Stimulated activated naive CD8-positive, alpha-beta T cell treated with anti-CD3 and anti-CD28 coated beads, Interleukin-15, Interleukin-2, amounts not matched to agents 100 U/mL and 50 U/mL, for 24 hours (primary cell): Measurements from ENCODE around the gene OR2A14.
"Not testable (repeated sequence)": the region's sequence is repeated elsewhere in the genome, so short reads cannot be mapped to it uniquely, and the experiment has no call there.

Experiments used
- ATAC-seq: fragments of 150-1000 bp; cut with Tn5 transposase; one replicate; pipeline ENCODE4 v1.10.0; 2021
- DNase-seq: peaks from one replicate; pipeline ENCODE4 v3.0.0; 2021

The OR2A14 gene, protein sequence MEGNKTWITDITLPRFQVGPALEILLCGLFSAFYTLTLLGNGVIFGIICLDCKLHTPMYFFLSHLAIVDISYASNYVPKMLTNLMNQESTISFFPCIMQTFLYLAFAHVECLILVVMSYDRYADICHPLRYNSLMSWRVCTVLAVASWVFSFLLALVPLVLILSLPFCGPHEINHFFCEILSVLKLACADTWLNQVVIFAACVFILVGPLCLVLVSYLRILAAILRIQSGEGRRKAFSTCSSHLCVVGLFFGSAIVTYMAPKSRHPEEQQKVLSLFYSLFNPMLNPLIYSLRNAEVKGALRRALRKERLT

DNA sequence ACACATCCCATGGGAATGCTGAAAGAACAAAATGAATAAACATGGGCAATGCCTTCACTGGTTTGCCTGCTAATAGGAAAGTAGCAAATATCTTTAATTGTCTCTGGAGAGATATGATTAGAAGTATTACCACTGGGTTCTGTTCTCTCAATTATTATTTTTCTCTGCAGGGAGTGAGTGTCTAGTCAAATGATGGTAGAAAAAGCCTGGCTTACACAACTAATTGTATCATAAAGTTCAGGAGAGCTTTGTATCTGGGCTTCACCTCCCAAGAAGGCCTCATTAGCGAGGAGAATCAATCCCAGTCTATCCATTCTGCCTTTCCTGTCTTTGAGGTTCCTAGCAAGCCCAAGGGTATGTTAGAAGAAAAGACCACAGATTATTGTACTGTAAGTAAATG is at the start of gene OR2A14:
TSS of gene OR2A14 (plus strand) at position 301 of the 400 bp plus-strand sequence. CDS start 5,937 bp downstream, outside the sequence.
- ATAC-seq: no peak

DNA sequence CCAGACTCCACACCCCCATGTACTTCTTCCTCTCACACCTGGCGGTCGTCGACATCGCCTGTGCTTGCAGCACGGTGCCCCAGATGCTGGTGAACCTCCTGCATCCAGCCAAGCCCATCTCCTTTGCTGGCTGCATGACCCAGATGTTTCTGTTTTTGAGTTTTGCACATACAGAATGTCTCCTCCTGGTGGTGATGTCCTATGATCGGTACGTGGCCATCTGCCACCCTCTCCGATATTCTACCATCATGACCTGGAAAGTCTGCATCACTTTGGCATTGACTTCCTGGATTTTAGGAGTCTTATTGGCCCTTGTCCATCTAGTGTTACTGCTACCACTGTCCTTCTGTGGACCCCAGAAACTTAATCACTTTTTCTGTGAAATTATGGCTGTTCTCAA is 48.6 kb upstream of the OR2A14 start:
- DNase-seq (no peak), ATAC-seq (no peak)

More for the DNA sequence above, at the start of gene OR2A14:
- DNase-seq: no peak

DNA sequence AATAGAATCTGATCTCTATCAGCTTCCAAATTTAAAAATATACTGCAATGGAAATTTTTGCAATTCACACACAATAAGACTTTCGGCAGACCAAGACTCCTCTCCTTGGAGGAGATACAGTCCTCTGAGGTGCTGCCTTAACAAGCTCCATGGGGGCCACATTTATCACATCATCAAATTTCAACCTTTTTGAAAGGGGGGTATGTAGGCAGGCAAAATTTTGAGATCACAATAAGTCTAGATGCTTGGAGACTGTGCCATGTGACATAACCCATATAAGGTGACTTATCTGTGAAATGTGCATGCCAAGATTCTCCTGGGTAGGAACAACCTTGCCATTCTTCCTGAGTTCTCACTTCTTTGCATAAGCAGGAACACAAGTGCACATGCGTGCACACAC is 37.0 kb upstream of the OR2A14 start, which contains the start of gene OR2A12:
TSS of gene OR2A12 (plus strand) at position 301 of the 400 bp plus-strand sequence. CDS start 8,830 bp downstream, outside the sequence.
- no peak for ATAC-seq

DNA sequence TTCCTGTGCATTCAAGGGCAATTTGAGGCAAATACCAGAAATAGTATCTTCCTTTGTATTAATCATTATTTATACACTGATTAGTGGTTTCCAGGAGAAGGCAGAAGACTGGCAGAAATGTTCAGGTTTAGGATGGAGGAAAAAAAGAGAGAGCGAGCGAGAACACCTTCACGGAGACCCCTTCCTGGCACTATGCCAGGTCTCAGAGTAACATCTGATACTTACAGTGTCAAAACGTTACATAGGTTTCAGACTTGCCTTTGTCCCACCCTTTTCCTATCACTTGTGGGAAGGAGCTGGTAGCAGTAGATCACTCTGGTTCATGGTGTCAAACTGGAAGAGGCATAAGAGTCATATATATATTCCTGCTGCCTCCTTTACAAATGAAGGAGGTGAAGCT is 36.2 kb upstream of the OR2A14 start:
- ATAC-seq (no peak), DNase-seq (no peak)

More for the DNA sequence above, 37.0 kb upstream of the OR2A14 start, which contains the start of gene OR2A12:
- DNase-seq: no peak

DNA sequence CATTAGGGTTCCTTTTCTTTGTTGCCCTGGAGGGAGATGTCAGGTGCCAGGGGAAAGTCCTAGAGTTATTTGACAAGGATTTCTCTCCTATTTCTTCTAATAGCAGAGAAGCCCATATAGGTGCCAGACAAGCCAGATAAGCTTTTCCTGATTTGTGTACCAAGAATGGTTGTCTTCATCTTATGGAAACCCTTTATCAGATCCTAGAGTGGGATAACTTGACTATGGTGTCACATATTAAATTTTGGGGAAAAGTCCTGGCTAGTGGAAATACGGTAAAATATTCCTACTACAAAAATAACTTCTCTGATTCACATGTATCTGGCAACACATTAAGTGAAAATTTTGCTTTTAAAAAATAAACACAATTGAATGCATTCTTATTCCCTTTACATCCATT is 35.7 kb upstream of the OR2A14 start:
- DNase-seq: no peak
- no peak for ATAC-seq

DNA sequence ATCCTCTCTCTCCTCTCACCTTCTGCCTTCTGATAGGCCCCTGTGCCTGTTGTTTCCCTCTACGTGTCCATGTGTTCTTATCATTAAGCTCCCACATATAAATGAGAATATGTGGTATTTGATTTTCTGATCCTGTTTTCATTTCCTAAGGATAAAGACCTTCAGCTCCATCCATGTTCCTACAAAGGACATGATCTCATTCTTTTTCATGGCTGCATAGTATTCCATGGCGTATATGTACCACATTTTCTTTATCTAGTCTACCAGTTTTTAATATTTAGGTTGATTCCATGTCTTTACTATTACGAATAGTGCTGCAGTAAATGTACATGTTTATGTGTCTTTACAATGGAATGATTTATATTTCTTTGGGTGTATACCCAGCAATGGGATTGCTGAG is 32.3 kb upstream of the OR2A14 start:
- no peak for DNase-seq
- no peak for ATAC-seq

DNA sequence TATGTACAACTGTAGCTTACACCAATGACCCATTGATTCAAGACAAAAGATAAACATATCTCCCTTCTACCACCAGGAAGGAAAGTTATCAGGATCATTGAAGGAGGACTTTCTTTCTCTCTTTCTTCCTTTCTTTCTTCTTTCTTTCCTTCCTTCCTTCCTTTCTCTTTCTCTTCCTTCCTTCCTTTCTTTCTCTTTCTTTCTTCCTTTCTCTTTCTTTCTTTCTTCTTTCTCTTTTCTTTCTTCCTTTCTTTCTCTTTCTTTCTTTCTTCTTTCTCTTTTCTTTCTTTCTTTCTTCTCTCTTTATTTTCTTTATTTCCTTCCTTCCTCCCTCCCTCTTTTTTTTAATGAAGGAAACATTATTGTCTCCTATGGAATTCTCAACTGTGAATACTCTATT is 24.2 kb upstream of the OR2A14 start:
- no peak for DNase-seq
- no peak for ATAC-seq

DNA sequence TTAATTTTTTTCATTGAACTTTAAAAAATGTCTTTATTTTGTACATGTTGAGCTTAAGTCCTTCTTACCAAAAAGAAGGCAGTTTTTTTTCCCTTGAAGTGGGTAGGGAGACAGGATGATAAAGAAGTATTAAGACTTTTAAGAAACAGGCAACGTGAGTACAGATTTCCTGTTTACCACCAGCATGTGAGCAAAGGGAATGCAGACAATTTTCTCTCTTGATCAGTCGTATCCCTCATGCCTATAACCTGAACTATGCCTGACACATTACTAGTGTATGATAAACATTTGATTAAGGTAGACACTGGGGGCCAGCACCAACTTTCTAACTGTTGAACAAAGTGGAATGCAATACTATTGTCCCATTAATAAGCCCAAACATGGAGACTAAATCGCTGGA is 22.4 kb upstream of the OR2A14 start:
- no peak for ATAC-seq
- no peak for DNase-seq

DNA sequence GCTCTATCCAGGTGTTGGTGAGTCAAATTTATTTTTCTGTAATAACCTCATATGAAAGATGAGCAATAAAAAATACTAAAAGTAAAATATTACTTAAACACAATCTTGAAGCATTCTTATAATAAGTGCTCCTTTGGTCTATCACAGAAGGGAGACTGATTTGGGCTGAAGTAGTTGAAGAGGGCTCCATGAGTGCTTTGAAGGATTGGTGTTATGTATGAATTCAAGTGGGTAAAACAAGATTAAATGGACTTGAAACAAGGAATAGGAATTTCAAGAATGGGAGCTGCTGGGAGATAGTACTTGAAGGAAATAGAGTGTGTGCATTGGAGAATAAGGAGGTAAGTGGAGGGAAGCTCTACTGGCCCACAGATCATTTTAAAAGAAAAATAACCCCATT is 20.9 kb upstream of the OR2A14 start:
- no peak for ATAC-seq
- DNase-seq: no peak

DNA sequence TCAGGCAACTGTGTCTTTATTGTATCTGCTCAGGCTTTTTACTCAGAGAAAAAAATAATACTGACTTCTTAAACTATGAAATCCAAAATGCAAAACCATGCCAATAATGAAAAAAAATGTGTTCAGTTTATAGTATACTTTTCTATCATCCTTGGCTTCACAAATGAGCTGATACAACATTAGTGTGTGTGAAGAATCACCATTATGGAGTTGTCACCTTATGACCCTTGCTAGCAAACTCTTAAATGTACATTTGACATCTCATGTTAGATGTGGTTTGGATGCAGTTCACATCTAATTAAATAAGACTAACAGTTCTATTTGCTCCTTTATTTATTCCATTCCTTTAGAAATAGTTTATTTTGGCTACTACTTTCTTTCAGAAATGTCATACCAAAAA is 17.8 kb upstream of the OR2A14 start:
- ATAC-seq: no peak
- DNase-seq: no peak

DNA sequence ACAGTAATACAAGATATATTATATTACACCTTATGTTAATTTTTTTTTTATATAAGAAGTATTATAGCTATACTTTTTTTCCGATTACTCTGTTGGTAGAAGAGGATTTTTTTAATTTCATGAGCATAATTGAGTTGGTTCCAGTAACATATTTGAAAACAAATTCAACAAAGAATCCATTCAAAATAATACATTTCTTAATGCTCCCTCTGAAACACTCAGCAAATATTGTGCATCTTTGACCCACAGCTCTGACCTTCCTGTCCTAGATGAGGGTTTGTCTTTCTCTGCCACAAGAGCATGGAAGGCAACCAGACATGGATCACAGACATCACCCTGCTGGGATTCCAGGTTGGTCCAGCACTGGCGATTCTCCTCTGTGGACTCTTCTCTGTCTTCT is 13.7 kb upstream of the OR2A14 start, which contains the start of gene OR2A2:
TSS of gene OR2A2 (plus strand) at position 301 of the 400 bp plus-strand sequence. CDS start at position 301, 0 bp downstream.
- DNase-seq (no peak), ATAC-seq (no peak)

DNA sequence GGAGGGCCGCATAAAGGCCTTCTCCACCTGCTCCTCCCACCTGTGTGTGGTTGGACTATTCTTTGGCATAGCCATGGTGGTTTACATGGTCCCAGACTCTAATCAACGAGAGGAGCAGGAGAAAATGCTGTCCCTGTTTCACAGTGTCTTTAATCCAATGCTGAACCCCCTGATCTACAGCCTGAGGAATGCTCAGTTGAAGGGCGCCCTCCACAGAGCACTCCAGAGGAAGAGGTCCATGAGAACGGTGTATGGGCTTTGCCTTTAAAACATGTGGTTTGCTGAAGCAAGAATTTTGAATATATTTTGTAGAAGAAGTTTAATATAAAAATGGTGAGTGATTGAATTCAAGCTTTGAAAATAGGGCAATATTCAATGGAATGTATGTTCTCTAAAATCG is 12.7 kb upstream of the OR2A14 start:
- ATAC-seq: no peak

DNA sequence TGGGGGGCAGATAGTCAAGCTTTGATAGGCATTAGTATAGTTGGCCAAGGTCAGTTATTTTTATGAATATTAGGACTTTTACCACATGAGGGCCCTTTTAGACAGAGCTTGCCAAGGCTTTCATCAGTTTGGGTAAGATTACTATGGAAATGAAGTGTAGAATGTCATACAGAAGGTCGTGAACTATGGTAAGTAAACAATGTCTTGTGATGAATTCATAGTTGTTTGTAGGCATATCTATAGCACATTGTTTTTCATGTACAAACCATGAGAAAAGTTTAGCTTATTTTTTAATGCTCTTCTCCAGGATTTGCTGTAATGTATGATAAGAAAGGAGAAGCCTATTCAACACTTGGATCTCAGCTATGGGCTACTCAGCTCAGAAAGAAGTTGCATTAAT is 9.3 kb upstream of the OR2A14 start:
- ATAC-seq (no peak), DNase-seq (no peak)

More for the DNA sequence above, 12.7 kb upstream of the OR2A14 start:
- DNase-seq: no peak

DNA sequence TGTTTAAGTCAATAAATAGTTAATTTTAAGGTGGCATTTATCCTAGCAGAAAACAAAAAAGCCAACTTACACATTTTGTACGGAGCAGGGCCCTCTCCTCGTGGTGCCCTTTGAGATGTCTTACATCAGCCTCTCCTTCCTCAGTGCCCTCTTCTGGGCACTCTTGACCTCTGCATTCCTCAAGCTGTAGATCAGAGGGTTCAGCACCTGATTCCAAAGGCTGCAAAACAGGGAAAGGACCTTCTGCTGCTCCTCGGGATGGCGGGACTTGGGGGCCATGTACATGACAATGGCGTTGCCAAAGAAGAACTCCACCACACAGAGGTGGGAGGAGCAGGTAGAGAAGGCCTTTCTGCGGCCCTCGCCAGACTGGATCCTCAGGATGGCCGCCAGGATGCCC is 4.6 kb upstream of the OR2A14 start:
- DNase-seq (no peak), ATAC-seq (no peak)

DNA sequence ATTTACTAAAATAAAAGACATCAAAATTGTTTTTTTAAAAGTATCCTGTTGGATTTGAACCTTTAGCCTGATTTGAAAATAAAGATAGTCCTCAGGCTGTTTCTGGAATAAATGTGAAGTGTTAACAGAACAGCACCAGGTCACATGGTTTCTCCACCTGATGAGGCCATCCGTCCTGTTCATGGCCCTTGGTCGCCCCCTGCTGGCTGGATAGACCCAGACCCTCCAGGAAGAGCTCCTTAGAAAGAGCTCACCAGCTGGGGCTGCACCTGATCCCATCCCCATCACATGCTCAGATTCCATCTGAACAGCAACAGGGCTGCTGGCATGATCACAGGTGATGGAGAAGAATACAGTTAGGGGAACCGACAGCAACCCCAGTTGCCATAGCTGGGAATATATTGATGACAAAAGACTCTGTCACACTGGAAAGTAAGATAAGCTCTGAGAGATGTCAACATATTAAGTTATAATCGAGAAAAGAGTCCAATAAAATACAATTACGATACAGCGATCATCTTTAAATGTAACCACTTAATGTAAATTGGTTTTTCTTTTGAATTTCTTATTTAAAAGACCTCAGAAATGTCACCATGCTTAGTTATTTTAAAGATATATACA is 4.8 kb downstream of the OR2A14 start:
- DNase-seq (peak; percentile 95), ATAC-seq (peak; percentile 94)

DNA sequence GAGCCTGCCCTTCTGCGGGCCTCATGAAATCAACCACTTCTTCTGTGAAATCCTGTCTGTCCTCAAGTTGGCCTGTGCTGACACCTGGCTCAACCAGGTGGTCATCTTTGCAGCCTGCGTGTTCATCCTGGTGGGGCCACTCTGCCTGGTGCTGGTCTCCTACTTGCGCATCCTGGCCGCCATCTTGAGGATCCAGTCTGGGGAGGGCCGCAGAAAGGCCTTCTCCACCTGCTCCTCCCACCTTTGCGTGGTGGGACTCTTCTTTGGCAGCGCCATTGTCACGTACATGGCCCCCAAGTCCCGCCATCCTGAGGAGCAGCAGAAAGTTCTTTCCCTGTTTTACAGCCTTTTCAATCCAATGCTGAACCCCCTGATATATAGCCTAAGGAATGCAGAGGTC is 6.6 kb downstream of the OR2A14 start:
- ATAC-seq, DNase-seq: not testable (repeated sequence)

DNA sequence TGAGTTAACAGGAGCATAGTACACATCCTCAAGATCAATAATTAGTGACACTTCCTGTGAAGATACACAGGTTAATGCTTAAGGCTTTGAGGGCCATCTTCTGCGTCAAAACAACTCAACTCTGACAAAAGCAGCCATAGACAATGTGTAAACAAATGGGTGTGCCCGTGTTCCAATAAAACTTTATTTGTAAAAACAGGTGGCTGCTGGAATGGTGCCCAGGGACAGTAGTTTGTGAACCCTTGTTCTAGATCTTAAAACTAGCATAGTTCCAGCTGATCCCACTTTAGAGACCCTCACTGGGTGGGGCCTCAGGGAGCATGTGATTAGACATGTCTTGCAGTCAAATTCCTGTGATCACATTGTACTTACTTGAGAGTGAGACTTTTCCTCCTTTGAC is 7.8 kb downstream of the OR2A14 start:
- no peak for DNase-seq
- no peak for ATAC-seq

DNA sequence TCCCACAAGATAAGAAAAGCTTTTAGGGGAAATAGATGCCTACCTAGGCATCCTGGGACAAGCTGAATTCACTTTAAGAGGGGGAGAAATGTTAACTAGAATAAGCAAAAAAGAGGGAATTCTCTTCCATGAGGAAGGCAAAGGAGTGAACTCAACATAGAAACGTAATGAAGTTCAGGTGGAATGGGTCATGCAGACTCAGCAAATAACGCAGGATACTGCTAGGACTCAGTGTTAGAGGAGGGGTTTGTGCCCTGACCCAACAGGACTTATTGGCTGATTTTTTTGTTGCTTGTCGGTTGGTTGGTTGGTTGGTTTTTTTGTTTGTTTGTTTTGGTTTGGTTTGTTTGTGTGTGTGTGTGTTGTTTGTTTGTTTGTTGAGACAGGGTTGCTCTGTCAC is 9.3 kb downstream of the OR2A14 start:
- ATAC-seq (no peak), DNase-seq (no peak)

DNA sequence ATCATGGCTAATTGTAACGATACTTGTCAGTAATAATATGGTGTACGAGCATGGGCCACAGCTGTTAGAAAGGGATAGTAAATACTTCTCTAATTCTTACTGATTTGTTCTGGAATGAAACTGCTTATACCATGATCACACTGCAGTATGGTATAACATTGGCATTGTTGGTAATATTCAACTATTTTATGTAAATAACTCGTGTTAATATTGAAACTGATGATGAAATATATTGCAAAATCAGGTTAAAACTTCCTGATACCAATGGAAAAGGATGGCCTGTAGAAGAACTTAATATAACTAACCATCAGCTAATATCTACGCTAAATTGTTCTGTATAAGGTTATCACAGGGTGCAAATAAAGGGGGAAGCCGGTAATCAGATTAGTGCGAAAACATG is 10.3 kb downstream of the OR2A14 start:
- ATAC-seq (no peak), DNase-seq (no peak)

DNA sequence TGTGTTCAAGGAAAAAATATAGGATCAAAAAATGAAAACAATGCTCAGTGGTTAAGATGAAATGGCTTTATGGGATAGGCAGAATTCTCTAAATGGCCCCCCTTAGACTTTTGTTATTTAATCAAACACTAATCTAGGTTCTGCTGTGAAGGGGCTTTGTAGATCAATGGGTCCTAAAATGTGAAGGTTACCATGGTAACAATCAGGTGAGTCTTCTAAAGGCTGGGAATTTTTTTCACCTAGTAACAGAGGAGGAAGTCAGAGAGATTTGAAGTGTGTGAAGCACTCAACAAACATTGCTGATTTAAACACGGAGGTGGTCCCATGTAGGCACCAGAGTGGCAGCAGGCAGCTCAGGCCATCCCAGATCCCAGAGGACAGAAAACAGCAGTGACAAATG is 11.1 kb downstream of the OR2A14 start:
- DNase-seq: no peak

DNA sequence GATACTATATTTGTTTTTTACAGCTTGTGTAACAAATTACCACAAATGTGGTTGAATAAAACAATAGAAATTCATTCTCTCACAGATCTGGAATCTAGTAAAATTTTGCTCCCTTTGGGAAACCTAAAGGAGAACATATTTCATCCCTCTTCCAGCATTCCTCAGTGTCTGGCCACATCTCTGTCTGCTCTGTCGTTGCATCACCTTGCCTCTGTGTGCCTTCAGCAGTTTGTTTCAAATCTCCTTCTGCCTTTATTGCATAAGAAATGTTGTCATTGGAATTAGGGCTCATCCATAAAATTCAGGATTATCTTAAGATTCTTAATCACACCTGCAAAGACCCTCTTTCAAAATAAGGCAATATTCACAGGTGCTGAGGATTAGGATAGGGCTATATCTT is 14.5 kb downstream of the OR2A14 start:
- no peak for DNase-seq
- ATAC-seq: no peak

More for the DNA sequence above, 11.1 kb downstream of the OR2A14 start:
- ATAC-seq: no peak

DNA sequence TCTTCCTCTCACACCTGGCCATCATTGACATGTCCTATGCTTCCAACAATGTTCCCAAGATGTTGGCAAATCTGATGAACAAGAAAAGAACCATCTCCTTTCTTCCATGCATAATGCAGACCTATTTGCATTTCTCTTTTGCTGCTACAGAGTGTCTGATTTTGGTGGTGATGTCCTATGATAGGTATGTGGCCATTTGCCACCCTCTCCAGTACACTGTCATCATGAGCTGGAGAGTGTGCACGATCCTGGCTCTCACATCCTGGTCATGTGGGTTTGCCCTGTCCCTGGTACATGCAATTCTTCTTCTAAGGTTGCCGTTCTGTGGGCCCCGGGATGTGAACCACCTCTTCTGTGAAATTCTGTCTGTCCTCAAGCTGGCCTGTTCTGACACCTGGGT is 19.2 kb downstream of the OR2A14 start:
- DNase-seq: no peak
- no peak for ATAC-seq

DNA sequence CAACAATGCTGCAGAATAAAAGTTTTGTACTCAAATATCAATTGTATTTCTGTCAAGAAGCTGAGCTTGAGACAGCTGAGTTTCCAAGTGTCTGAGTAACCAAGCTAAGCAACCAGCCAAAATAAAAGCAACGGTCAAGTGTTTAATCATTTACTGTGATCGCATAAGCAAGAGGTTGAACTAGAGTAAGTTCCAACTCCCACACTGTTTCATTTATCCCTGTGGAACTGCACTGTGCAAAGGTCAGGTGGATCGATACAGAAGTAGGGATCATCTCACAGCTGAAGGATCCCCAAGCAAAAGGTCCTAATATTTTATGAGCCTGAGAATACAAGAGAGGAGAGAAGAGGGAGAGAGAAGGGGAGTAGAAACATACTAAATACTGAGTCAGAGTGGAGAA is 21.4 kb downstream of the OR2A14 start:
- no peak for DNase-seq
- no peak for ATAC-seq
